ENCODE results near the gene CLOCK.

DNA sequence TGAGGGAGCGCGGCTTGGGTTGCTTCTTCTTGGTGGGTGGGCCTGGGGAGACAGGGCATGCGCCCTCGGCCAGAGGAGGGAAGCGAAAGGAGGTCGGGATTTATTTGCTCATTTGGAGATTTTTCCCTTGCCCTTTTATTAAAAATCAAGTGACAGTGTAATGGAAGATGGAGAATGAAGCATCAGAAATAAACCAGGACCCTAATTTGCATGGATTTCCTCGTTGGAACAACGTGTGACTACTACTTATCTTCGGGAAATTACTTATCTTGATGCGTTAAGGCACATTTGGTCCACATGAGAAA, 709 bp upstream of the CLOCK start:
- TF ChIP-seq, protein P1, sequence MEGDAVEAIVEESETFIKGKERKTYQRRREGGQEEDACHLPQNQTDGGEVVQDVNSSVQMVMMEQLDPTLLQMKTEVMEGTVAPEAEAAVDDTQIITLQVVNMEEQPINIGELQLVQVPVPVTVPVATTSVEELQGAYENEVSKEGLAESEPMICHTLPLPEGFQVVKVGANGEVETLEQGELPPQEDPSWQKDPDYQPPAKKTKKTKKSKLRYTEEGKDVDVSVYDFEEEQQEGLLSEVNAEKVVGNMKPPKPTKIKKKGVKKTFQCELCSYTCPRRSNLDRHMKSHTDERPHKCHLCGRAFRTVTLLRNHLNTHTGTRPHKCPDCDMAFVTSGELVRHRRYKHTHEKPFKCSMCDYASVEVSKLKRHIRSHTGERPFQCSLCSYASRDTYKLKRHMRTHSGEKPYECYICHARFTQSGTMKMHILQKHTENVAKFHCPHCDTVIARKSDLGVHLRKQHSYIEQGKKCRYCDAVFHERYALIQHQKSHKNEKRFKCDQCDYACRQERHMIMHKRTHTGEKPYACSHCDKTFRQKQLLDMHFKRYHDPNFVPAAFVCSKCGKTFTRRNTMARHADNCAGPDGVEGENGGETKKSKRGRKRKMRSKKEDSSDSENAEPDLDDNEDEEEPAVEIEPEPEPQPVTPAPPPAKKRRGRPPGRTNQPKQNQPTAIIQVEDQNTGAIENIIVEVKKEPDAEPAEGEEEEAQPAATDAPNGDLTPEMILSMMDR (IDR thresholded peaks at IDR 0.05) = no peak
- TF ChIP-seq POLR2A (IDR thresholded peaks at IDR 0.05) = no peak
- no peak for TF ChIP-seq POLR2AphosphoS5 (IDR thresholded peaks at IDR 0.05)
